GM12878 (cell line): ENCODE data around the gene ZBED4. TPM values are rescaled to one million over a fixed set of nuclear protein-coding genes. Genes with fewer than 3 reads are reported as not detected.

Experiments
- ATAC-seq: fragments of 200-7000 bp; cut with Tn5 transposase; 3 replicates; pipeline ENCODE4 v1.9.1; 2020; ENCODE audit warnings: mild to moderate bottlenecking, moderate library complexity
- BruUV-seq: library from RNA; stranded (reverse); fragments of 400-500 nt; replicated peaks from 2 replicates; lab custom pipeline; 2021; lab: Mats Ljungman, UMichigan
- CTCF ChIA-PET: fragments of 300-600 bp; sonication (Branson Sonifier 250); formaldehyde crosslinking; extraction: SDS; loops from one replicate; lab custom pipeline; 2021; ENCODE audit warnings: inconsistent platforms; lab: Yijun Ruan, JAX
- POLR2A ChIA-PET: fragments of 350-600 bp; formaldehyde crosslinking; extraction: SDS; loops from one replicate; lab custom pipeline; 2021; ENCODE audit warnings: inconsistent platforms; lab: Charles Lee
- RAD21 ChIA-PET: fragments of 300-600 bp; sonication (Branson Sonifier 250); formaldehyde crosslinking; loops from one replicate; lab custom pipeline; 2023; ENCODE audit warnings: antibody characterized with exemption; ENCODE audit not compliant: unreplicated experiment; lab: Charles Lee
- SMC1A ChIA-PET: fragments of 300-600 bp; sonication (Branson Sonifier 250); formaldehyde crosslinking; loops from one replicate; lab custom pipeline; 2023; ENCODE audit not compliant: unreplicated experiment, uncharacterized antibody; lab: Charles Lee
- DNase-seq: peaks from one replicate; pipeline ENCODE4 v3.0.0-alpha.2; 2011; ENCODE audit warnings: low read depth, low spot score
- FAIRE-seq: peaks from 3 replicates; lab custom pipeline; 2011; peaks lifted over from hg19 to GRCh38; lab: Jason Lieb, UNC
- H2AFZ ChIP-seq: 2 replicates; pipeline ENCODE4 v1.6.0; 2011; ENCODE audit warnings: low read depth, low read length, control low read depth; ENCODE audit not compliant: control insufficient read depth
- H3K27ac ChIP-seq: 2 replicates; pipeline ENCODE4 v1.5.1; 2011; ENCODE audit warnings: control low read depth; ENCODE audit not compliant: control insufficient read depth, insufficient read depth
- H3K27me3 ChIP-seq, 2 experiments: replicated peaks in 1 of 2; 2 replicates each; pipeline versions ENCODE4 v1.6.0 to v1.6.1; 2011; ENCODE audit warnings: low read length in 1 of 2; ENCODE audit not compliant: control insufficient read depth in 2 of 2, insufficient read depth in 2 of 2
- H3K36me3 ChIP-seq, 2 experiments: 2 replicates each; pipeline ENCODE4 v1.5.1; 2011; ENCODE audit warnings: low read length in 1 of 2; ENCODE audit not compliant: control insufficient read depth in 2 of 2, insufficient read depth in 2 of 2
- H3K4me1 ChIP-seq: 2 replicates; pipeline ENCODE4 v1.6.1; 2011; ENCODE audit warnings: mild to moderate bottlenecking, low read length, moderate library complexity, mixed read lengths; ENCODE audit not compliant: control insufficient read depth, insufficient read depth
- H3K4me2 ChIP-seq: 2 replicates; pipeline ENCODE4 v1.6.0; 2011; ENCODE audit warnings: control low read depth; ENCODE audit not compliant: control insufficient read depth, insufficient read depth
- H3K4me3 ChIP-seq: fragments of 200-600 bp; sonication (generic); 2 replicates; pipeline ENCODE4 v1.5.1; 2016
- H3K79me2 ChIP-seq: 2 replicates; pipeline ENCODE4 v1.6.0; 2011; ENCODE audit warnings: low read length; ENCODE audit not compliant: control insufficient read depth, insufficient read depth
- H3K9ac ChIP-seq: 2 replicates; pipeline ENCODE4 v1.8.0; 2011; ENCODE audit warnings: low read length, control low read depth, mixed read lengths; ENCODE audit not compliant: control insufficient read depth, insufficient read depth
- H3K9me3 ChIP-seq: replicated peaks from 3 replicates; pipeline ENCODE4 v1.5.1; 2011; ENCODE audit warnings: mild to moderate bottlenecking, low read length; ENCODE audit not compliant: control insufficient read depth, insufficient read depth
- H4K20me1 ChIP-seq: 2 replicates; pipeline ENCODE4 v1.6.0; 2011; ENCODE audit not compliant: control insufficient read depth, insufficient read depth
- CREM ChIP-seq: IDR thresholded peaks from 2 replicates; pipeline ENCODE4 v1.6.1; 2014; ENCODE audit warnings: antibody characterized with exemption, low read depth
- EP300 ChIP-seq, 2 experiments: fragments of 150-350 bp in 1 of 2; IDR thresholded peaks; 2 replicates each; pipeline ENCODE4 v1.6.1; 2011 to 2012; ENCODE audit warnings: low read depth in 2 of 2, low read length in 2 of 2, borderline replicate concordance in 1 of 2, improper control_type of control experiment in 1 of 2, inconsistent platforms in 1 of 2; ENCODE audit not compliant: control insufficient read depth in 1 of 2
- MLLT1 ChIP-seq: fragments of 450-650 bp; IDR thresholded peaks from 2 replicates; pipeline ENCODE4 v1.6.1; 2016; ENCODE audit warnings: mild to moderate bottlenecking
- NFYA ChIP-seq: IDR thresholded peaks from 2 replicates; pipeline ENCODE4 v1.6.1; 2011; ENCODE audit warnings: low read depth, mild to moderate bottlenecking, low read length, improper control_type of control experiment, borderline replicate concordance
- YY1 ChIP-seq: IDR thresholded peaks from 2 replicates; pipeline ENCODE4 v1.6.1; 2011; ENCODE audit warnings: low read depth, mild to moderate bottlenecking, low read length
- WGBS: methylation state at CpG from one replicate; pipeline ENCODE4 v1.1.6; 2016; ENCODE audit warnings: low lambda C conversion rate; ENCODE audit not compliant: insufficient replicate concordance, insufficient coverage; ENCODE audit errors: missing lambda C conversion rate; 5-methylcytosine and 5-hydroxymethylcytosine counted together
- in situ Hi-C: fragments of 300-500 bp; cut with MboI; formaldehyde crosslinking; loops from 9 replicates; pipeline ENCODE4 v1.14.3; 2018; ENCODE audit warnings: mixed read lengths
- intact Hi-C: fragments of 100-400 bp; cut with micrococcal nuclease; formaldehyde crosslinking; loops from one replicate; pipeline ENCODE4 v1.14.2; 2022; ENCODE audit not compliant: unreplicated experiment
- polyA plus RNA-seq, 11 experiments: library from polyadenylated mRNA; depleted of rRNA in 4 of 11; unstranded in 6 of 11; stranded (reverse) in 5 of 11; fragments of >200 nt; fragmentation: Nextera tagmentation in 4 of 11; fragmentation: Illumina TruSeq in 1 of 11; extraction: Ambion mirVana in 4 of 11; extraction: Trizol in 1 of 11; gene quantifications; 1 replicate in 1 of 11; 2 replicates in 10 of 11; pipeline versions ENCODE4 v1.2.1 to v1.2.3, GENCODE V29; 2011 to 2016; ENCODE audit warnings: inconsistent platforms in 2 of 11, missing spikeins in 2 of 11, low read depth in 1 of 11
- total RNA-seq, 4 experiments: library from RNA; depleted of rRNA in 3 of 4; stranded (reverse); fragments of >200 nt in 3 of 4; fragmentation: Illumina TruSeq in 1 of 4; extraction: Trizol in 1 of 4; gene quantifications; 2 replicates each; pipeline versions ENCODE4 v1.2.1 to v1.2.3, GENCODE V29; 2013 to 2021
- TF ChIP-seq, protein P1 (sequence below): fragments of 450-650 bp; IDR thresholded peaks from 2 replicates; pipeline ENCODE4 v1.6.1; 2017; ENCODE audit warnings: mild to moderate bottlenecking

ZBED4 gene
- total and polyA plus RNA-seq, 10 of the 15 experiments (the other 5 are each of a cell fraction or from before 2014, with no cell fraction given) = 2.3 to 21.6 (median 12.8) TPM

GRCh38 chr22:49878206-49878605 lies 24.6 kb downstream of the ZBED4 start (continued):
- TF ChIP-seq, protein P1, sequence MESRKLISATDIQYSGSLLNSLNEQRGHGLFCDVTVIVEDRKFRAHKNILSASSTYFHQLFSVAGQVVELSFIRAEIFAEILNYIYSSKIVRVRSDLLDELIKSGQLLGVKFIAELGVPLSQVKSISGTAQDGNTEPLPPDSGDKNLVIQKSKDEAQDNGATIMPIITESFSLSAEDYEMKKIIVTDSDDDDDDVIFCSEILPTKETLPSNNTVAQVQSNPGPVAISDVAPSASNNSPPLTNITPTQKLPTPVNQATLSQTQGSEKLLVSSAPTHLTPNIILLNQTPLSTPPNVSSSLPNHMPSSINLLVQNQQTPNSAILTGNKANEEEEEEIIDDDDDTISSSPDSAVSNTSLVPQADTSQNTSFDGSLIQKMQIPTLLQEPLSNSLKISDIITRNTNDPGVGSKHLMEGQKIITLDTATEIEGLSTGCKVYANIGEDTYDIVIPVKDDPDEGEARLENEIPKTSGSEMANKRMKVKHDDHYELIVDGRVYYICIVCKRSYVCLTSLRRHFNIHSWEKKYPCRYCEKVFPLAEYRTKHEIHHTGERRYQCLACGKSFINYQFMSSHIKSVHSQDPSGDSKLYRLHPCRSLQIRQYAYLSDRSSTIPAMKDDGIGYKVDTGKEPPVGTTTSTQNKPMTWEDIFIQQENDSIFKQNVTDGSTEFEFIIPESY = no peak

GRCh38 chr22:49879871-49880270 lies 26.2 kb downstream of the ZBED4 start:
- no peaks in the 10 kb centered on the region for H3K27me3 ChIP-seq
- in situ Hi-C loops = no loop called here
- no peaks in the 10 kb centered on the region for H4K20me1 ChIP-seq
- peak overlapping the region; percentile 63 for H3K27ac ChIP-seq
- H3K9ac ChIP-seq = peak overlapping the region; percentile 31
- intact Hi-C loops = loop anchor here (1.0 to 2.0 kb wide), 3 partner anchors 25 to 50 kb away; partner anchors contain the start of genes ALG12 and CRELD2
- TSS peak; percentile 81 for BruUV-seq
- no peak for FAIRE-seq
- H2AFZ ChIP-seq = no peak overlapping the region
- SMC1A ChIA-PET = interaction anchor here (0.8 to 3.1 kb wide), 9 partner anchors 10 to 113 kb away, joined by 3 to 22 read pairs (median 4); no protein-coding TSS in a partner anchor
- peak overlapping the region; percentile 91 for H3K4me2 ChIP-seq
- POLR2A ChIA-PET = interaction anchor here (0.7 to 2.8 kb wide), 3 partner anchors 8 to 50 kb away, joined by 3 to 13 read pairs (median 4); no protein-coding TSS in a partner anchor
- no peak for DNase-seq
- H3K4me3 ChIP-seq = peak overlapping the region; percentile 53
- H3K79me2 ChIP-seq = peaks cover 48% of the 10 kb centered on the region
- TF ChIP-seq EP300 (IDR thresholded peaks at IDR 0.05; ENCODE audit: borderline replicate concordance in 1 of 2, control insufficient read depth in 1 of 2, low read depth in 2 of 2, low read length in 2 of 2) (no peak), NFYA (no peak), CREM (no peak), YY1 (0 out of 2 replicates have a peak, but pooled peaks have one; percentile 23), MLLT1 (peak; percentile 53; the same call in 1 of the 2 replicates)
- TF ChIP-seq, protein P1 = peak; percentile 62; the same call in 1 of the 2 replicates
- TF ChIP-seq, all 136 proteins: peak for 3
- ChIA-PET CTCF (interaction anchor here (0.8 kb wide), 1 partner anchor 34 kb away, joined by 3 read pairs; no protein-coding TSS in a partner anchor), RAD21 (interaction anchor here (0.9 to 1.5 kb wide), 4 partner anchors 22 to 112 kb away, joined by 3 to 7 read pairs (median 4); no protein-coding TSS in a partner anchor)
- no peak for ATAC-seq
- peaks cover 4% of the 10 kb centered on the region; the same call in 2 of the 3 replicates for H3K9me3 ChIP-seq
- WGBS = 46% methylated on average over 9 of the region's 9 CpGs
- H3K4me1 ChIP-seq = peaks cover 28% of the 10 kb centered on the region
- peaks cover 12 to 14% of the 10 kb centered on the region in 2 experiments for H3K36me3 ChIP-seq
